HG03060 (cell line): Measurements from ENCODE around the gene ROBO2.

ENCODE experiments used
- ATAC-seq: cut with Tn5 transposase; IDR thresholded peaks from one replicate; pipeline ENCODE4 v1.9.1; 2021; ENCODE audit warnings: low read depth, moderate number of reproducible peaks; ENCODE audit not compliant: unreplicated experiment

ROBO2 gene

GRCh38 chr3:77539677-77540076, 499.8 kb downstream of the ROBO2 start:
- no peak for ATAC-seq

DNA sequence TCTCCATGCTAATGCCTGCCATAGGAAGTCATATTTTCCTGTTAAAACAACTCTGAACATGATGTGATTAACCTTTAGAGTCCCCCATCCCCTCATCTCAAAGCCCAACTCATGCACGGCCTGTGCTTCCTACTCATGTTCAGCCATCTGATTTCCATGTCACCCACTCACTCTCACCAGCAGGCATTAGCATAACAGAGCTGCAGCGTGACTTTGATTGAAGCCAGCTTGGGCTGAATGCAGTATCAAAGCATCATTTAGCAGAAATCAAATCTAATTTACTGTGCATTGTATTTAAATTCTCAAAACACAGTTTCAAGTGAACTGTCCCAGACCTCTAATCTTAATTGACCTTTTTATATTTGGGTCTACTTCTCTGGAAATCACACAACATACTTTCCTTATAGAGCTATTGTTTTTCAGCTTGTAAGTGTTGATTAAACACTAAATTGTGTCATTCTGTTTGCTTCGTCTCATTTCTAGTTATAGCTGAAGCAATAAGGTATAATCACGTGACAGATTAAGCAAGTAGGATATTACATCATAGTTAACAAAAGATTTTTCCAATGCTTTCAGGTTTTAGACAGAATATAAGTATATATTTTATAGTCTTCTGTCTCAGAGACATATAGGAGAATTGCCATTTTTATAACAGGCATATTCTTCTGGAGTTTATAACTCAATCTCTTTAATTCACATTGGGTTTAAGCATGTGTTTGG, 501.5 kb downstream of the ROBO2 start:
- no peak for ATAC-seq

GRCh38 chr3:77546246-77546645, 506.3 kb downstream of the ROBO2 start:
- no peak for ATAC-seq

GRCh38 chr3:77549034-77549433, 509.1 kb downstream of the ROBO2 start:
- ATAC-seq = no peak

- no peak for ATAC-seq
Measured at GRCh38 chr3:77553240-77553639, 513.3 kb downstream of the ROBO2 start.

DNA sequence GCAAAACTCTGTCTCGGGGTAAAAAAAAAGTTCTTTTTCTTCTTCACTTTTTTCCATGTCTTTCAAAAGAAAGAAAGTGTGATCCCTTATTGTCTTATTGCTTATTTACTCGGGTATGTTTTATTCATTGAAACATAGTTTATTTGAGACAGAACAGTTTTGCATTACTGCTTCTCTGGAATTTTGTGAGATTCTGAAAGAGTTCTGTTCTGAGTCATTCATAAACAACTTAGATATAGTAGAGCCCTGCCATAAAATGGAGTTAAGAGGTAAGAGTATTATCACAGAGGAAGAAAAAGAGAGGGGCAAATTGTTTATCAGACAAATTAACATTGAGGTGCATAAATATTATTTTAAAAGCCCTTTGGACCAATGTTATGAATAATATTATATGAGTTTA, 522.2 kb downstream of the ROBO2 start:
- no peak for ATAC-seq

- ATAC-seq = no peak
Measured at GRCh38 chr3:77563012-77563411, 523.1 kb downstream of the ROBO2 start.

DNA sequence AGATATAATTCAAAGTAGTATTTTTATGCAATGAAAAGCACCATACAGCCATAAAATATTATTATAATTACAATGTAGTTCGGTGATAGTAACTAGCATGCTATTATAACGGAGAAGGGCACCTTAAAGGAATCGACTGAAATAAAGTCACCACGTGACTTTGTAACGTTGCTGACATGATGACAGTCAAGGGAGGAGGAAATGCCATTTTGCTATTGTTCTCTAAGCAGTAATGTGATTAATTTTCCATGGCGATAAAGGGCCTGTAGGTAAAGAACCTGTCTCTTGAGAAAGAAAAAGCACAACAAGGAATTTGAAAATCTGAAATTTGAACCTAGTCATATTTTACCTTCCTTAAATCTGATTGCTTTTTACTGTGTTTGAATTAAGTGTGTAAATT, 526.2 kb downstream of the ROBO2 start:
- no peak for ATAC-seq

DNA sequence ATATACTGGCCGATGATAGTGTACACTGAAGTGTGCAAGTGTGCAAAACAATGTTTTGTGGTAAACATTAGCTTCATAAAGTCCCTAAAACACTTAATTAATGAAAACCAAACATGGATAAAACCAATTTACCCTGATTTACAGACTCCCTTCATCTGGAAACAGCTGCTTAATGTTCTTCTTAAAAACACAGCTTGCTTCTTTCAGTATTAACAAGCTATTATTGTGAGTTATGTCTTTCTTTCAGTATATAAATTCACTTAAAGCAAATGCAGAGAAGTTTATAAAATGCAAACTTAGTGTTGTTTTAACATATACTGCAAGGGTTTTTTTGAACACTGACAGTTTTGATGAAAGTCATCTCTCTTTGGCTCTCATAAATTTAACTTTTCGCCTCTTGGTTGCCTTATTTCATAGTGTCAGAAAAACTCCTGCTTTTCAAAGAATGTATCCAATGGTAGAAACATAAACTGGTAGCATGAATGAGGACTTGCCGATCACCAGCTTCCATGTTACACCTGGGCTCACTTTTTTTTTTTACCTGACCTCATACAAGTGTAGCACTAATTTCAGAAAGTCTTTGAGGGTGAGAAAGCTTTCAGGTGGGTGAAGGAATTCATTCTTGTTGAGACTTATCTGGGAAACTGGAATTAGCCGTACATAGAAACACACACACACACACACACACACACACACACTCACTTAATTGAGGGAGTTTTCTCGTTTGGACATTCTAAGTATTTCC, 532.2 kb downstream of the ROBO2 start:
- no peak for ATAC-seq

GRCh38 chr3:77577264-77577663, 537.4 kb downstream of the ROBO2 start:
- no peak for ATAC-seq

- no peak for ATAC-seq
Measured at GRCh38 chr3:77586216-77586615, 546.3 kb downstream of the ROBO2 start.

GRCh38 chr3:77588863-77589262, 549.0 kb downstream of the ROBO2 start:
- no peak for ATAC-seq

DNA sequence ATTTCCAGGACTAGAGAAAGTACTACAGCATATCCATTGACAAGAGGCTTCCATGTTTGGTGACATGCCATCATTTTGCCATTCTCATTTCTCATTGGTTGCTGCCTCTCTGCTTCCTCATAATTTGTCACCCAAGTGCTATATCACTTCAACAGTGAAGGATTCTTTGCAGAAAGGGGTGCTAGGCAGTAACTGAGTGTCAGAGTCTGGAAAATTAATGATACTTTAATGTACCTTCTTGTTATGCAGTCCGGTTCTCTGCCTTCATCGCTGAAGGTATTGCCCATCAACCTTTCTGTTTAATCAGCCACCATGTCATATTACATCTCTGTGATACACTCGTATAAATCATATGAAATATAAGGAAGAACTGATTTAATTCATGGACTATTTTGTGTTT, 550.3 kb downstream of the ROBO2 start:
- ATAC-seq = no peak

DNA sequence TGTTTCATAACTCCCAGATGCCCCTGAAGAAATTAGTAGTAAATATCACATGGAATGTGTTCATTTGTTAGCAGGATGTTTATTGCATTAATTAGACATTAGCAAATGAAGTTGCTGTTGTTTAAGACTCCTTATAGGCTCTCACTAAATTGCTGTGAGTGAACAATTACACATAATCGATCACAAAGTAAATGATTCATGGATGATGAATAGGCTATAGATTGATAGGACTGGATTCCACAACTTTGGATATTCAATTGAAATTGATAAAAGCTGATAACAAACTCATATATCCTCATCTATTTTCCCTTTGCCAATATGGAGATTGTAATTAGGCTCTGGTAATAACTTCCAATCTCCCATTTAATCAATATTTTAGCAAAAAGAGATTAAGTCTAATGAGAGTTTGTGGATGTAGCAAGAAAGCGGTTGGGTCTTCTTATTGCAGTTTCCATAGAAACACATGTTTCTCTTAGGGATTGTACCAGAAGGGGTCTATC, 555.5 kb downstream of the ROBO2 start:
- no peak for ATAC-seq

DNA sequence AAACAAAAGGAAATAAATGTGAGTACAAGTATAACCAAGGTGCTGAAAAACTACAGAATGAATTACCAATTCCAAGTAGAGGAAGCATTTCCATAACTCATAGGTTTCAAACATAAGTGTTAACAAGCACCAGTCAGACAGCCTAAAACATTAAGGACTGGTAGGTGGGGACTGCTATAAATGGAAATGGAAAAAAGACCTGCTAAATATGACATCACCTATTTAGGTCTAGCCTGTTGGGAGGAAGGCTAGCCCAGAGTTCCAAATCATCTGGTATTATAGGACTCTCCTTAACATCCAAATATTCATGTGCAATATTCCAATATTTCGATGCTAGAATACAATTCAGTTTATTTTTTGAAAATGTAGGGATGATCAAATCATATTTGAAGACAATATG, 560.0 kb downstream of the ROBO2 start:
- ATAC-seq = no peak

DNA sequence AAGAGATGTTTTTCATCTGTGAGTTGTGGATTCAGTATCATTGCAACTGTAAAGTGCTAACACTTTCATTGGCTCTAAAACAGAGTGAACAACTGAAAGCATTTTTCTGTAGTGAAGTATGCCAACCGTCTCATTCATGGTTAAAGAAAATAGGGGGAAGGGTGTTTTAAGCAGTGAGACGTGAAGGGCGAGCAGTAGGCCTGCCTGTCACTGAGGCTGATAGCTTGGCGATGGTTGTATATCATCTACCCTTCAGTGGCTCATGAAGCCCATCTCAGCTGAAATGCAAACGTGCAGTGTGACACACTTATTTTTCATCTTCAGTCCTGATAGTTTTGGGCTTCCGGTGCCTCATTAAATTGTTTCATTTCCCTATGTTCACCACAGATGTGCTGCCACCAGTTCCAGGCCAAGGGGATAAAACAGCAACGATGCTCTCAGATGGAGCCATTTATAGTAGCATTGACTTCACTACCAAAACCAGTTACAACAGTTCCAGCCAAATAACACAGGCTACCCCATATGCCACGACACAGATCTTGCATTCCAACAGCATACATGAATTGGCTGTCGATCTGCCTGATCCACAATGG, 562.0 kb downstream of the ROBO2 start:
- no peak for ATAC-seq

GRCh38 chr3:77602722-77603121, 562.8 kb downstream of the ROBO2 start:
- ATAC-seq = no peak

GRCh38 chr3:77605308-77605707, 565.4 kb downstream of the ROBO2 start:
- ATAC-seq = no peak

GRCh38 chr3:77605865-77606264, 566.0 kb downstream of the ROBO2 start:
- no peak for ATAC-seq

DNA sequence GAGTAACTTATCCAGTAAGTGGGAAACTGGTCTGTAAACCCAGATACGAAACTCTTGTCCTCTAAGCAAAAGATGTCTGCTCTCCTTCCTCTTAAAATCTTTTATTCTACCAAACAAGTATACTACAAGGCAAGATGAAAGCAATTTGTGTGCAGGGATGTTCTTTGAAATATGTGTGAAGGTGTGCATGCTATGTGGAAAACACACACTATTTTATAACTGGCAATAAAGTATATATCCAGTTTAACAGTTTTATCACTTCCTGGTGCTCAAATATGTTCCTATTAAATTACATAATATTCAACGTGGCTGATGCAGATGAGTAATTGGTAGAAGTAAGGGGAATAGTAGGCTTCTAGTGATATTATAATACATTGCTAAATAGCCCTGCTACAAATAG, 566.5 kb downstream of the ROBO2 start:
- no peak for ATAC-seq

- no peak for ATAC-seq
Measured at GRCh38 chr3:77618686-77619085, 578.8 kb downstream of the ROBO2 start.

DNA sequence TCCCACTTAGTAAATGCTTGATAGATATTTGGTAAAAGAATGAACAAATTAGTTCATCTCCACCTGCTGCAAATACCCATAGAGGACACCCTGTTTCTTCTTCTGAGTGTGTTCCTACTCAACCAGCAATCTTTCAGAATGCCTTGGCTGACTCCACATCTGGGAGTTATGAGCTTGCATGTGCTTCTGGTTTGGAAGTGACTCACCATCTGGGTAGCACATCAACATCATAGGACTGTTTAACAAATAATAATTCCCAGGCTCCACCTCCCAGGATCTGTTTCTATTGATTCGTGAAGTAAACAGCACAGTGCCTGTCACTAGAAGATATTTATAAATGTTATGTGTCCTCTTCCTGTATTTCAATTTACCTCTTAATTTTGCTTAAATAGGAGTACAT, 580.1 kb downstream of the ROBO2 start:
- ATAC-seq = no peak
